ENCODE data around the gene CTR9. TPM values are rescaled to one million over a fixed set of nuclear protein-coding genes. Genes with fewer than 3 reads are reported as not detected.

CTR9 gene
- total and polyA plus RNA-seq, 2 donors = 27.4 to 29.6 TPM

GRCh38 chr11:10764412-10764811, 13.4 kb downstream of the CTR9 start:
- DNase-seq (ENCODE audit: low read depth in 6 of 9, low spot score in 9 of 9) = no peak
- WGBS = 98% methylated on average over 12 of the region's 12 CpGs
- Histone ChIP-seq H3K9me3 (ENCODE audit: control insufficient read depth in 2 of 2, insufficient read depth in 1 of 2, low read length in 1 of 2) (no peaks in the 10 kb centered on the region), H3K36me3 (ENCODE audit: control insufficient read depth in 2 of 2, insufficient read depth in 2 of 2, low read length in 1 of 2) (peaks cover 38 to 76% of the 10 kb centered on the region in 2 donors), H3K4me3 (ENCODE audit: low read length in 2 of 2) (no peak overlapping the region), H3K27ac (ENCODE audit: low read depth in 1 of 2, low read length in 1 of 2) (no peak overlapping the region), H3K27me3 (ENCODE audit: control insufficient read depth in 2 of 2, insufficient read depth in 1 of 2, low read length in 1 of 2) (no peaks in the 10 kb centered on the region), H3K4me1 (ENCODE audit: control insufficient read depth in 2 of 2, insufficient read depth in 2 of 2, low read length in 2 of 2) (no peaks in the 10 kb centered on the region)

GRCh38 chr11:10770626-10771254, 19.7 kb downstream of the CTR9 start:
- no peaks in the 10 kb centered on the region for H3K4me1 ChIP-seq (ENCODE audit: control insufficient read depth in 2 of 2, insufficient read depth in 2 of 2, low read length in 2 of 2)
- DNase-seq (ENCODE audit: low read depth in 6 of 9, low spot score in 9 of 9) = peak in 3 of 9 donors; percentile 3 to 42 (median 28)
- H3K36me3 ChIP-seq (ENCODE audit: control insufficient read depth in 2 of 2, insufficient read depth in 2 of 2, low read length in 1 of 2) = peaks cover 32 to 72% of the 10 kb centered on the region in 2 donors

GRCh38 chr11:10771457-10771856, 20.4 kb downstream of the CTR9 start:
- Histone ChIP-seq H3K4me1 (ENCODE audit: control insufficient read depth in 2 of 2, insufficient read depth in 2 of 2, low read length in 2 of 2) (no peaks in the 10 kb centered on the region), H3K27ac (ENCODE audit: low read depth in 1 of 2, low read length in 1 of 2) (no peak overlapping the region), H3K36me3 (ENCODE audit: control insufficient read depth in 2 of 2, insufficient read depth in 2 of 2, low read length in 1 of 2) (peaks cover 36 to 72% of the 10 kb centered on the region in 2 donors), H3K9me3 (ENCODE audit: control insufficient read depth in 2 of 2, insufficient read depth in 1 of 2, low read length in 1 of 2) (no peaks in the 10 kb centered on the region), H3K27me3 (ENCODE audit: control insufficient read depth in 2 of 2, insufficient read depth in 1 of 2, low read length in 1 of 2) (no peaks in the 10 kb centered on the region), H3K4me3 (ENCODE audit: low read length in 2 of 2) (no peak overlapping the region)
- DNase-seq (ENCODE audit: low read depth in 6 of 9, low spot score in 9 of 9) = no peak
- 98% methylated on average over 1 of the region's 1 CpG for WGBS

More at GRCh38 chr11:10770626-10771254, 19.7 kb downstream of the CTR9 start:
- H3K4me3 ChIP-seq (ENCODE audit: low read length in 2 of 2) = no peak overlapping the region
- H3K9me3 ChIP-seq (ENCODE audit: control insufficient read depth in 2 of 2, insufficient read depth in 1 of 2, low read length in 1 of 2) = no peaks in the 10 kb centered on the region
- WGBS = 82% methylated on average over 2 of the region's 2 CpGs
- no peak overlapping the region for H3K27ac ChIP-seq (ENCODE audit: low read depth in 1 of 2, low read length in 1 of 2)
- H3K27me3 ChIP-seq (ENCODE audit: control insufficient read depth in 2 of 2, insufficient read depth in 1 of 2, low read length in 1 of 2) = no peaks in the 10 kb centered on the region

GRCh38 chr11:10774811-10775210, 23.8 kb downstream of the CTR9 start:
- 96% methylated on average over 2 of the region's 2 CpGs for WGBS

GRCh38 chr11:10777393-10777793, 26.3 kb downstream of the CTR9 start:
- no peaks in the 10 kb centered on the region for H3K9me3 ChIP-seq (ENCODE audit: control insufficient read depth in 2 of 2, insufficient read depth in 1 of 2, low read length in 1 of 2)
- WGBS = 86% methylated on average over 3 of the region's 3 CpGs
- no peak for DNase-seq (ENCODE audit: low read depth in 6 of 9, low spot score in 9 of 9)
- H3K27ac ChIP-seq (ENCODE audit: low read depth in 1 of 2, low read length in 1 of 2) = no peak overlapping the region
- H3K4me1 ChIP-seq (ENCODE audit: control insufficient read depth in 2 of 2, insufficient read depth in 2 of 2, low read length in 2 of 2) = no peaks in the 10 kb centered on the region
- peaks cover 55 to 74% of the 10 kb centered on the region in 2 donors for H3K36me3 ChIP-seq (ENCODE audit: control insufficient read depth in 2 of 2, insufficient read depth in 2 of 2, low read length in 1 of 2)
- H3K27me3 ChIP-seq (ENCODE audit: control insufficient read depth in 2 of 2, insufficient read depth in 1 of 2, low read length in 1 of 2) = no peaks in the 10 kb centered on the region
- H3K4me3 ChIP-seq (ENCODE audit: low read length in 2 of 2) = no peak overlapping the region

More at GRCh38 chr11:10774811-10775210, 23.8 kb downstream of the CTR9 start:
- no peaks in the 10 kb centered on the region for H3K4me1 ChIP-seq (ENCODE audit: control insufficient read depth in 2 of 2, insufficient read depth in 2 of 2, low read length in 2 of 2)
- no peak overlapping the region for H3K4me3 ChIP-seq (ENCODE audit: low read length in 2 of 2)
- no peaks in the 10 kb centered on the region for H3K9me3 ChIP-seq (ENCODE audit: control insufficient read depth in 2 of 2, insufficient read depth in 1 of 2, low read length in 1 of 2)
- H3K27ac ChIP-seq (ENCODE audit: low read depth in 1 of 2, low read length in 1 of 2) = no peak overlapping the region
- no peak for DNase-seq (ENCODE audit: low read depth in 6 of 9, low spot score in 9 of 9)
- peaks cover 55 to 92% of the 10 kb centered on the region in 2 donors for H3K36me3 ChIP-seq (ENCODE audit: control insufficient read depth in 2 of 2, insufficient read depth in 2 of 2, low read length in 1 of 2)
- H3K27me3 ChIP-seq (ENCODE audit: control insufficient read depth in 2 of 2, insufficient read depth in 1 of 2, low read length in 1 of 2) = no peaks in the 10 kb centered on the region

GRCh38 chr11:10777806-10778205, 26.8 kb downstream of the CTR9 start:
- H3K4me3 ChIP-seq (ENCODE audit: low read length in 2 of 2) = no peak overlapping the region
- WGBS = 68% methylated on average over 6 of the region's 6 CpGs
- no peaks in the 10 kb centered on the region for H3K27me3 ChIP-seq (ENCODE audit: control insufficient read depth in 2 of 2, insufficient read depth in 1 of 2, low read length in 1 of 2)
- H3K4me1 ChIP-seq (ENCODE audit: control insufficient read depth in 2 of 2, insufficient read depth in 2 of 2, low read length in 2 of 2) = no peaks in the 10 kb centered on the region
- no peak for DNase-seq (ENCODE audit: low read depth in 6 of 9, low spot score in 9 of 9)
- no peak overlapping the region for H3K27ac ChIP-seq (ENCODE audit: low read depth in 1 of 2, low read length in 1 of 2)
- peaks cover 51 to 71% of the 10 kb centered on the region in 2 donors for H3K36me3 ChIP-seq (ENCODE audit: control insufficient read depth in 2 of 2, insufficient read depth in 2 of 2, low read length in 1 of 2)
- no peaks in the 10 kb centered on the region for H3K9me3 ChIP-seq (ENCODE audit: control insufficient read depth in 2 of 2, insufficient read depth in 1 of 2, low read length in 1 of 2)

GRCh38 chr11:10778217-10778970, 27.3 kb downstream of the CTR9 start:
- Histone ChIP-seq H3K9me3 (ENCODE audit: control insufficient read depth in 2 of 2, insufficient read depth in 1 of 2, low read length in 1 of 2) (no peaks in the 10 kb centered on the region), H3K4me3 (ENCODE audit: low read length in 2 of 2) (no peak overlapping the region), H3K27ac (ENCODE audit: low read depth in 1 of 2, low read length in 1 of 2) (peak overlapping the region in 1 of 2 donors; percentile 2), H3K36me3 (ENCODE audit: control insufficient read depth in 2 of 2, insufficient read depth in 2 of 2, low read length in 1 of 2) (peaks cover 47 to 65% of the 10 kb centered on the region in 2 donors), H3K4me1 (ENCODE audit: control insufficient read depth in 2 of 2, insufficient read depth in 2 of 2, low read length in 2 of 2) (no peaks in the 10 kb centered on the region), H3K27me3 (ENCODE audit: control insufficient read depth in 2 of 2, insufficient read depth in 1 of 2, low read length in 1 of 2) (no peaks in the 10 kb centered on the region)
- WGBS = 97% methylated on average over 13 of the region's 13 CpGs
- no peak for DNase-seq (ENCODE audit: low read depth in 6 of 9, low spot score in 9 of 9)

GRCh38 chr11:10779086-10779485, 28.0 kb downstream of the CTR9 start:
- peaks cover 43 to 58% of the 10 kb centered on the region in 2 donors for H3K36me3 ChIP-seq (ENCODE audit: control insufficient read depth in 2 of 2, insufficient read depth in 2 of 2, low read length in 1 of 2)
- DNase-seq (ENCODE audit: low read depth in 6 of 9, low spot score in 9 of 9) = no peak
- no peaks in the 10 kb centered on the region for H3K27me3 ChIP-seq (ENCODE audit: control insufficient read depth in 2 of 2, insufficient read depth in 1 of 2, low read length in 1 of 2)
- no peaks in the 10 kb centered on the region for H3K9me3 ChIP-seq (ENCODE audit: control insufficient read depth in 2 of 2, insufficient read depth in 1 of 2, low read length in 1 of 2)
- H3K4me3 ChIP-seq (ENCODE audit: low read length in 2 of 2) = no peak overlapping the region
- WGBS = 92% methylated on average over 1 of the region's 1 CpG
- no peaks in the 10 kb centered on the region for H3K4me1 ChIP-seq (ENCODE audit: control insufficient read depth in 2 of 2, insufficient read depth in 2 of 2, low read length in 2 of 2)
- no peak overlapping the region for H3K27ac ChIP-seq (ENCODE audit: low read depth in 1 of 2, low read length in 1 of 2)

GRCh38 chr11:10780040-10780439, 29.0 kb downstream of the CTR9 start:
- no peak overlapping the region for H3K27ac ChIP-seq (ENCODE audit: low read depth in 1 of 2, low read length in 1 of 2)

More at GRCh38 chr11:10780040-10780439, 29.0 kb downstream of the CTR9 start:
- no peaks in the 10 kb centered on the region for H3K9me3 ChIP-seq (ENCODE audit: control insufficient read depth in 2 of 2, insufficient read depth in 1 of 2, low read length in 1 of 2)
- peaks cover 34 to 49% of the 10 kb centered on the region in 2 donors for H3K36me3 ChIP-seq (ENCODE audit: control insufficient read depth in 2 of 2, insufficient read depth in 2 of 2, low read length in 1 of 2)
- no peaks in the 10 kb centered on the region for H3K27me3 ChIP-seq (ENCODE audit: control insufficient read depth in 2 of 2, insufficient read depth in 1 of 2, low read length in 1 of 2)
- WGBS = 100% methylated on average over 2 of the region's 2 CpGs
- H3K4me3 ChIP-seq (ENCODE audit: low read length in 2 of 2) = no peak overlapping the region
- DNase-seq (ENCODE audit: low read depth in 6 of 9, low spot score in 9 of 9) = no peak
- no peaks in the 10 kb centered on the region for H3K4me1 ChIP-seq (ENCODE audit: control insufficient read depth in 2 of 2, insufficient read depth in 2 of 2, low read length in 2 of 2)

Measured in thymus (tissue), 11 donors.